Heart left ventricle (tissue), 16 donors: ENCODE data around the gene TRIM41. TPM values are rescaled to one million over a fixed set of nuclear protein-coding genes. Genes with fewer than 3 reads are reported as not detected.
A peak's percentile ranks its signal among the peaks of the same experiment; 100 is the strongest.

Experiments
- ATAC-seq, 4 donors: fragments of 200-7000 bp; cut with Tn5 transposase; one replicate each; pipeline ENCODE4 v1.9.1; 2020 to 2022; ENCODE audit warnings: moderate library complexity in 4 of 4, mild to moderate bottlenecking in 3 of 4, moderate number of reproducible peaks in 1 of 4
- DNase-seq, 5 donors: peaks; one replicate each; pipeline ENCODE4 v3.0.0-alpha.2; 2020
- H3K27ac ChIP-seq, 12 donors: fragments of 200-600 bp; sonication (generic) in 4 of 12; one replicate each; pipeline versions ENCODE4 v1.5.0 to v1.8.0; 2016 to 2022; ENCODE audit warnings: mild to moderate bottlenecking in 2 of 12
- H3K27me3 ChIP-seq, 9 donors: fragments of 200-600 bp; sonication (generic) in 2 of 9; one replicate each; pipeline versions ENCODE4 v1.5.1 to v1.8.0; 2016 to 2022; ENCODE audit warnings: mild to moderate bottlenecking in 3 of 9
- H3K36me3 ChIP-seq, 9 donors: fragments of 200-600 bp; sonication (generic) in 2 of 9; one replicate each; pipeline versions ENCODE4 v1.5.0 to v1.8.0; 2018 to 2022; ENCODE audit warnings: mild to moderate bottlenecking in 2 of 9
- H3K4me1 ChIP-seq, 12 donors: fragments of 200-600 bp; sonication (generic) in 4 of 12; one replicate each; pipeline versions ENCODE4 v1.5.0 to v1.8.0; 2016 to 2022; ENCODE audit warnings: mild to moderate bottlenecking in 3 of 12
- H3K4me3 ChIP-seq, 12 donors: fragments of 200-600 bp; sonication (generic) in 4 of 12; one replicate each; pipeline versions ENCODE4 v1.5.0 to v1.8.0; 2017 to 2022; ENCODE audit warnings: mild to moderate bottlenecking in 9 of 12, moderate library complexity in 4 of 12
- H3K9me3 ChIP-seq, 12 donors: fragments of 200-600 bp; sonication (generic) in 4 of 12; one replicate each; pipeline versions ENCODE4 v1.5.0 to v1.8.0; 2016 to 2022; ENCODE audit warnings: mild to moderate bottlenecking in 1 of 12
- CTCF ChIP-seq, 12 donors: fragments of 200-600 bp; sonication (generic) in 4 of 12; IDR thresholded peaks; one replicate each; pipeline versions ENCODE4 v1.5.0 to v1.8.0; 2018 to 2022; ENCODE audit warnings: antibody characterized with exemption in 12 of 12, mild to moderate bottlenecking in 5 of 12
- POLR2A ChIP-seq, 2 donors: fragments of 450-650 bp; IDR thresholded peaks; one replicate each; pipeline ENCODE4 v1.6.1; 2017; ENCODE audit warnings: antibody characterized with exemption in 2 of 2, mild to moderate bottlenecking in 2 of 2, moderate library complexity in 2 of 2
- WGBS, 4 donors: extraction: QIAGEN DNeasy Blood & Tissue Kit in 2 of 4; methylation state at CpG; one replicate each; pipeline versions ENCODE4 v1.1.5 to v1.1.7; 2013 to 2018; 5-methylcytosine and 5-hydroxymethylcytosine counted together
- intact Hi-C, 10 donors: fragments of 100-400 bp; cut with DNase I; formaldehyde crosslinking; loops; one replicate each; pipeline versions ENCODE4 v1.11.1 to v1.14.2; 2022
- polyA plus RNA-seq, 2 donors: library from polyadenylated mRNA; stranded (reverse); fragments of 200-250 nt; gene quantifications; one replicate each; pipeline ENCODE4 v1.2.3, GENCODE V29; 2013
- total RNA-seq, 9 donors: library from RNA; depleted of rRNA in 2 of 9; stranded (reverse); fragments of >200 nt in 2 of 9; fragmentation: NEBNext Ultra II Directional in 3 of 9; extraction: Animal tissue kit (Norgen Biotek cat#: 25700) in 3 of 9; gene quantifications; one replicate each; pipeline versions ENCODE4 v1.1.0 to v1.2.4, GENCODE V29; 2016 to 2023
- donor health status: ischemic (EF 13 %, LVEDD 7.1; RV severe dilation, severe dysfunction).
- donor health status: healthy with polysubstance abuse.
- donor health status: DM: no; HTN: yes; CAD: no.
- donor health status: DM: no; HTN: no; CAD: no.
- donor health status: ischemic (EF 25% LVEDD 6.9; RV normal size, moderate dysfunction).
- donor health status: ischemic (EF 25% LVEDD 5.7; RV mildly dilated, moderate dysfunction).
- donor health status: healthy.
- donor health status: DM: yes; HTN: yes; CAD: no.
- donor health status: ischemic (EF 35%, LVEDD 5.7; RV mildly dilated, moderate dysfunction).
- donor health status: nonischemic (EF 11% LVEDD 7.7; RV severe dilation, severe dysfunction).
- donor health status: DM: yes; HTN: yes; CAD: no.
- donor health status: PGD.
- donor health status: ischemic (EF 29% LVEDD 5.4; RV normal size, mild dysfunction).
- donor health status: nonischemic (EF 23%, LVEDD 6.1; RV moderate dilation, normal function).

The TRIM41 gene
- total and polyA plus RNA-seq, 11 donors, result 12.3 to 27.3 (median 22.4) TPM

GRCh38 chr5:181243564-181244343, 20.7 kb downstream of the TRIM41 start, which contains the start of gene RACK1:
TSS of gene RACK1 (minus strand) at chr5:181243906. CDS start at chr5:181243800, 106 bp downstream.
- Histone ChIP-seq H3K36me3 (peaks cover 2 to 40% (median 34%) of the 10 kb centered on the region in 9 donors), H3K4me3 (peak within 1 kb of the TSS; percentile 68 to 90 (median 80)), H3K9me3 (no peaks in the 10 kb centered on the region), H3K27me3 (no peaks in the 10 kb centered on the region), H3K27ac (peak within 1 kb of the TSS; percentile 83 to 99 (median 95)), H3K4me1 (peaks cover 3 to 74% (median 48%) of the 10 kb centered on the region in 12 donors)
- TF ChIP-seq POLR2A (IDR thresholded peaks at IDR 0.05) (peak in 1 of 2 donors; percentile 63), CTCF (IDR thresholded peaks at IDR 0.05) (no peak)
- intact Hi-C loops, result loop anchor here in 8 of 10 donors (1.0 to 10.0 kb wide), 6 partner anchors 19 to 439 kb away; partner anchors contain the start of genes TRIM41 (in 4 of the 8), MGAT1 (in 1 of the 8) and TRIM7 (in 1 of the 8)
- 0% methylated on average over 30 to 50 of the region's 50 CpGs for WGBS, 4 donors
- peak; percentile 67 to 75 (median 70) for ATAC-seq
- DNase-seq, result peak; percentile 90 to 93 (median 92)

GRCh38 chr5:181245427-181246275, 22.6 kb downstream of the TRIM41 start:
- intact Hi-C loops, result loop anchor here in 5 of 10 donors (2.0 to 10.0 kb wide), 3 partner anchors 15 to 441 kb away; partner anchors contain the start of genes TRIM52 (in 4 of the 5) and MGAT1 (in 1 of the 5)

GRCh38 chr5:181246276-181247049, 23.4 kb downstream of the TRIM41 start:
- Histone ChIP-seq H3K4me1 (peaks cover 3 to 81% (median 60%) of the 10 kb centered on the region in 12 donors), H3K27me3 (no peaks in the 10 kb centered on the region), H3K9me3 (no peaks in the 10 kb centered on the region), H3K27ac (peak overlapping the region; percentile 92 to 99 (median 96)), H3K36me3 (peaks cover 0 to 19% (median 7%) of the 10 kb centered on the region in 9 donors), H3K4me3 (peak overlapping the region; percentile 54 to 89 (median 80))
- peak; percentile 78 to 88 (median 86) for ATAC-seq
- TF ChIP-seq CTCF (IDR thresholded peaks at IDR 0.05), result peak in 3 of 12 donors; percentile 7 to 11 (median 7)
- peak; percentile 21 to 58 for TF ChIP-seq POLR2A (IDR thresholded peaks at IDR 0.05)
- intact Hi-C loops, result loop anchor here in 4 of 10 donors (2.0 to 10.0 kb wide), 2 partner anchors 14 to 442 kb away; partner anchors contain the start of genes TRIM52 (in 4 of the 4) and MGAT1 (in 1 of the 4)
- 0 to 1% (median 0%) methylated on average over 51 to 55 of the region's 55 CpGs for WGBS, 4 donors
- DNase-seq, result peak; percentile 92 to 95 (median 94)

More at GRCh38 chr5:181245427-181246275, 22.6 kb downstream of the TRIM41 start:
- TF ChIP-seq POLR2A (IDR thresholded peaks at IDR 0.05), result no peak
- no peak for TF ChIP-seq CTCF (IDR thresholded peaks at IDR 0.05)
- peak overlapping the region; percentile 54 to 89 (median 80) for H3K4me3 ChIP-seq
- H3K9me3 ChIP-seq, result no peaks in the 10 kb centered on the region
- H3K27ac ChIP-seq, result peak overlapping the region; percentile 92 to 99 (median 96)
- ATAC-seq, result no peak
- H3K27me3 ChIP-seq, result no peaks in the 10 kb centered on the region
- WGBS, 4 donors, result 23 to 27% (median 23%) methylated on average over 33 to 34 of the region's 34 CpGs
- no peak for DNase-seq
- H3K36me3 ChIP-seq, result peaks cover 0 to 25% (median 15%) of the 10 kb centered on the region in 9 donors
- H3K4me1 ChIP-seq, result peaks cover 3 to 81% (median 60%) of the 10 kb centered on the region in 12 donors
